Transverse colon (tissue), 4 donors: Measurements from ENCODE around the gene GSK3A. TPM values are rescaled to one million over a fixed set of nuclear protein-coding genes. Genes with fewer than 3 reads are reported as not detected.
A peak's percentile ranks its signal among the peaks of the same experiment; 100 is the strongest.

ENCODE experiments used
- DNase-seq: peaks from one replicate; pipeline ENCODE4 v3.0.0-alpha.2; 2019
- H3K27ac ChIP-seq, 4 donors: fragments of 200-600 bp; sonication (generic); 2 replicates each; pipeline ENCODE4 v1.5.1; 2016 to 2018; ENCODE audit warnings: inconsistent platforms in 4 of 4
- H3K27me3 ChIP-seq: fragments of 200-600 bp; sonication (generic); 2 replicates; pipeline ENCODE4 v1.5.1; 2017; ENCODE audit warnings: inconsistent platforms
- H3K36me3 ChIP-seq, 4 donors: fragments of 200-600 bp; sonication (generic); 2 replicates each; pipeline ENCODE4 v1.5.1; 2017 to 2019; ENCODE audit warnings: inconsistent platforms in 4 of 4
- H3K4me1 ChIP-seq, 4 donors: fragments of 200-600 bp; sonication (generic); 2 replicates each; pipeline ENCODE4 v1.5.1; 2017 to 2020; ENCODE audit warnings: inconsistent platforms in 4 of 4
- H3K4me3 ChIP-seq, 4 donors: fragments of 200-600 bp; sonication (generic); 1 replicate in 1 of 4; 2 replicates in 3 of 4; pipeline versions ENCODE4 v1.5.1 to v1.6.1; 2017 to 2019; ENCODE audit warnings: inconsistent platforms in 4 of 4
- H3K9me3 ChIP-seq, 2 donors: fragments of 200-600 bp; sonication (generic); 2 replicates each; pipeline ENCODE4 v1.5.1; 2017 to 2019; ENCODE audit warnings: inconsistent platforms in 2 of 2
- CTCF ChIP-seq, 5 experiments: fragments of 200-600 bp in 3 of 5; fragments of 450-650 bp in 2 of 5; sonication (generic) in 3 of 5; IDR thresholded peaks; 1 replicate in 2 of 5; 2 replicates in 3 of 5; pipeline ENCODE4 v1.5.1; 2016 to 2017; ENCODE audit warnings: antibody characterized with exemption in 5 of 5, inconsistent platforms in 3 of 5, mild to moderate bottlenecking in 2 of 5, moderate library complexity in 1 of 5
- EP300 ChIP-seq: sonication (generic); formaldehyde crosslinking; IDR thresholded peaks from one replicate; pipeline ENCODE4 v1.6.1; 2017; ENCODE audit warnings: antibody characterized with exemption, low read depth
- POLR2A ChIP-seq: fragments of 450-650 bp; IDR thresholded peaks from one replicate; pipeline ENCODE4 v1.6.1; 2016; ENCODE audit warnings: antibody characterized with exemption, mild to moderate bottlenecking, moderate library complexity
- POLR2AphosphoS5 ChIP-seq, 3 donors: sonication (generic); formaldehyde crosslinking; IDR thresholded peaks; one replicate each; pipeline ENCODE4 v1.6.1; 2016; ENCODE audit warnings: antibody characterized with exemption in 3 of 3
- whole genome bisulfite sequencing, 2 donors: methylation state at CpG; one replicate each; pipeline ENCODE4 v1.1.5; 2018; ENCODE audit warnings: low coverage in 1 of 2; 5-methylcytosine and 5-hydroxymethylcytosine counted together
- in situ Hi-C, 4 donors: fragments of 200-750 bp; cut with MboI; loops; one replicate each; pipeline versions ENCODE4 v1.15.0 to v1.15.1; 2017; ENCODE audit warnings: low sequenced_read_pairs in 3 of 4, low pct_ligation_motif_present in 1 of 4, low pct_unique_long_range_greater_than_20kb in 1 of 4
- intact Hi-C: fragments of 100-400 bp; cut with DNase I; formaldehyde crosslinking; loops from one replicate; pipeline ENCODE4 v1.15.1; 2023; ENCODE audit warnings: low total_unique reads
- total RNA-seq, 4 donors: library from RNA; depleted of rRNA; stranded (reverse); fragments of >200 nt; gene quantifications; one replicate each; pipeline ENCODE4 v1.1.0, GENCODE V29; 2016

The GSK3A gene
- total RNA-seq, 4 donors from 2014 or later = 10.7 to 46.4 (median 31.0) TPM

GRCh38 chr19:42252365-42253244 is 10.2 kb upstream of the GSK3A start:
- 14% methylated on average over 27 of the region's 27 CpGs; no CpG with 5 or more reads in 1 of the 2 donors for WGBS, 2 donors
- peaks cover 0 to 11% (median 3%) of the 10 kb centered on the region in 4 donors for H3K36me3 ChIP-seq
- no peak for DNase-seq
- H3K9me3 ChIP-seq = no peaks in the 10 kb centered on the region
- intact Hi-C loops (no loop called here), in situ Hi-C loops (no loop called here)
- H3K4me1 ChIP-seq = peaks cover 31 to 55% (median 42%) of the 10 kb centered on the region in 4 donors
- TF ChIP-seq POLR2AphosphoS5 (IDR thresholded peaks at IDR 0.05) (no peak), EP300 (no peak), CTCF (IDR thresholded peaks at IDR 0.05) (no peak), POLR2A (no peak)
- H3K27me3 ChIP-seq = no peaks in the 10 kb centered on the region
- H3K4me3 ChIP-seq = peak overlapping the region; percentile 72 to 99 (median 90)
- H3K27ac ChIP-seq = peak overlapping the region; percentile 97 to 100 (median 99)

GRCh38 chr19:42251572-42252358 is 9.4 kb upstream of the GSK3A start:
- H3K9me3 ChIP-seq = no peaks in the 10 kb centered on the region
- DNase-seq = no peak
- no peak for TF ChIP-seq EP300
- no peak for TF ChIP-seq POLR2AphosphoS5 (IDR thresholded peaks at IDR 0.05)
- TF ChIP-seq POLR2A = no peak
- TF ChIP-seq CTCF (IDR thresholded peaks at IDR 0.05) = no peak
- no peaks in the 10 kb centered on the region for H3K27me3 ChIP-seq
- peak overlapping the region; percentile 97 to 100 (median 99) for H3K27ac ChIP-seq
- 40 to 78% methylated on average over 1 to 4 of the region's 4 CpGs for WGBS, 2 donors
- H3K36me3 ChIP-seq = peaks cover 0 to 11% (median 3%) of the 10 kb centered on the region in 4 donors
- H3K4me1 ChIP-seq = peaks cover 31 to 49% (median 42%) of the 10 kb centered on the region in 4 donors
- in situ Hi-C loops = no loop called here
- intact Hi-C loops = no loop called here
- peak overlapping the region in 1 of 4 donors; percentile 72 for H3K4me3 ChIP-seq

DNA sequence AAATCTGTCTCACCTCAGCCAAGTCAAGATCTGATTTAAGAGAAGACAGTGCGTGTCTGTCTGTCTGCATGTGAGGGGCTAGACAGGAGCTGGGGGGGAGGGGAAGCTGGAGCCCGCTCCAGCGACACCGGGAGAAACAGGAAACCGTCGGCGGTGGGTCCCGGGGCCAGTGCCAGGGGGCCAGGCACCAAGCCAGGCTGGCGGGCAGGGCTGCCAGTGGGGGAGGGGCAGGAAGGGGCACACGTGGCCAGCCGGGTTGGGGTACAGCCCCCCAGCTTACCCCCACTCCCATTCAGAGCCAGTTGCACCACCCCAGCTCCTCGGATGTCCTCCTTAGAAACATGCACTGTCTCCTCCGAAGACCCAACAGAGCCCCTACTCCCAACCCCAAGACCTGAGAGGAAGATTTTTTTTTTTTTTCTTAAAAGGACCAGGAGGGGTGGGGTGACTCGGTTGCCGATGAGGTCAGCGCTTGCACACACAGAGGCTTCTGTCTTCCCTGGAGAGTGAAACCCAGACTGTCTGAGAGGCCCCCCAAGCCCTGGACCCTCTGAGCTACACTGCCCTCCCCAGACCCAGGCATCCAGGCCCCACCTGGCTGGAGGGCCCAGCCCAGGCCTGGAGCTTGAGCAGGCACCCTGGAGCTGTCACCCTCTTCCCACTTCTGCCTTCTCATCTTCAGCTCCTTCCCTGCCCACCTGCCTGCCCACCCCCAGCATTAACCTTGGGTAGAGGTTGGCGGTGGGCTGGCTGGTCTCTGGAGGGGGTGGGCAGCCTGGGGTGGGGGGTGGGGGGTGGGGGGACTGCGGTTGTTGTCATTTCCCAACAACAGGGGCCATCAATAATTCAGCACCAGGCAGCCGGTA is 8.5 kb upstream of the GSK3A start:
- Histone ChIP-seq H3K36me3 (peaks cover 0 to 11% (median 3%) of the 10 kb centered on the region in 4 donors), H3K4me3 (peak overlapping the region in 1 of 4 donors; percentile 13), H3K4me1 (peaks cover 31 to 46% (median 40%) of the 10 kb centered on the region in 4 donors), H3K27ac (peak overlapping the region; percentile 97 to 100 (median 99)), H3K27me3 (no peaks in the 10 kb centered on the region), H3K9me3 (no peaks in the 10 kb centered on the region)
- in situ Hi-C loops (no loop called here), intact Hi-C loops (no loop called here)
- TF ChIP-seq CTCF (IDR thresholded peaks at IDR 0.05) (no peak), POLR2A (no peak), POLR2AphosphoS5 (IDR thresholded peaks at IDR 0.05) (no peak), EP300 (no peak)
- 38 to 60% methylated on average over 5 to 19 of the region's 19 CpGs for WGBS, 2 donors
- no peak for DNase-seq
